ENCODE measurements around the gene TPO. TPM values are rescaled to one million over a fixed set of nuclear protein-coding genes. Genes with fewer than 3 reads are reported as not detected.
A peak's percentile ranks its signal among the peaks of the same experiment; 100 is the strongest.
"Not testable (repeated sequence)": the region's sequence is repeated elsewhere in the genome, so short reads cannot be mapped to it uniquely, and the experiment has no call there.

TPO gene
- total RNA-seq, 1 donor from 2014 or later: 5.2 TPM

- peak; percentile 46 for DNase-seq (ENCODE audit: missing footprints)
- intact Hi-C loops (cut with DNase I): no loop called here
- no peak for ATAC-seq
Observed at GRCh38 chr2:1556776-1557466, 143.7 kb downstream of the TPO start.

GRCh38 chr2:1557467-1557820 is 144.2 kb downstream of the TPO start:
- ATAC-seq (no peak), DNase-seq (ENCODE audit: missing footprints) (peak; percentile 14)
- intact Hi-C loops (cut with DNase I): no loop called here

DNA sequence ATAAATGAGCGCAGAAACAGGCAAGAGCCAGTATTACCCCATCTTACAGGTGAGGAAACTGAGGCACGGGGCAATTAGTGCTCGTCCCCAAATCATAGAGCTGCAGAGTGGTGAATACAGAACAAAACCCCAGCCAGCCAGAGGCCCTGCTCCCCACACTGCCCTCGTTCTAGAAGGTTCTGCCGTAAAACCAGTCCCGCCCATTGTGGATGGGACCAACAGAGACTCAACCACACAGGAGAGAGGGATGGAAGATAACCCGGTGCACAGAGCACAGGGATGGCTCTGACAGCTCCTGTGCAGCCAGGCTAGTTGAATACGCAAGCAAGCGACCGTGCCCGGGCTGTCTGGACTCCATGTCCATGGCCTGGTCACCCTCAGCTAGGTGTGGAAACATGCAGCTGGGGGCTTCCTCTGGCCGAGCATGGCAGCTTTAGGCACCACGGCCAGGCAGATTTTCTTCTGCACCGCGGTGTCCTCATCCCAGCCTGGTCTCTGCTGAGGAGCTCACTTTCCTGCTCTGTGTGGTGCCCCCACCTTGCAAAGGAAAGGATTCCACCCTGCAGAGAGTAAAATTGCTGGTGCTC is 146.4 kb downstream of the TPO start:
- intact Hi-C loops (cut with DNase I): no loop called here
- DNase-seq (ENCODE audit: missing footprints): peak; percentile 21
- no peak for ATAC-seq

GRCh38 chr2:1561259-1561658 is 148.0 kb downstream of the TPO start:
- ATAC-seq (no peak), DNase-seq (ENCODE audit: missing footprints) (peak; percentile 40)
- intact Hi-C loops (cut with DNase I): no loop called here

DNA sequence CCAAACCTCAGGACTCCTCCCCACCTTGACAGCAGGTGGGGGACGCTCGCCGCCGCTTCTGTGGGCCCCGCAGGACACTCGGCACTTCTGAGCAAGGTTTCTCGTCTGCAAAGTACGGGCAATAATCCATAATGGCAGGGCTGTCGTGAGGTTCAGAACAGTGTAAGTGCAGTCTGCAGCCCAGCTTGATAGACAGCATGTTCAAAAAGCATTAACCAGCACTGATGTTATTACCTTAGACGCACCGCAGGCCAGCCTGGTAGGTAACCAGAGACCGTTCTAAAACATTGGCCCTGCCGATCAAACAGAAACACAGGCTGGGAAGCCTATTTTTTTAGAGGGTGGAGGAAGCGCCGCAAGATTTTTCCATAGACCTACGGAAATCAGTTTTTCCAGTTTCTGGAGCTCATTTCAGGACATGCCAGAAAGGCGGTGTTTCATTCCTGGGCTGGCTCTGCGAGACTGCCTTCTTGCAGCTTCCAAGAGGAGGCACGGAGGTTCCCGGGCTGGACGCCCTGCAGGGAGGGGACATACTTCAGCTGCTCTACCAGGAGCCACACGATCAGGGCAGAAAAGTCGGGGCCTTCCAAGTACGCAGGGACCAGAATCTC is 148.7 kb downstream of the TPO start:
- intact Hi-C loops (cut with DNase I): no loop called here
- DNase-seq (ENCODE audit: missing footprints) (peak; percentile 43), ATAC-seq (no peak)

DNA sequence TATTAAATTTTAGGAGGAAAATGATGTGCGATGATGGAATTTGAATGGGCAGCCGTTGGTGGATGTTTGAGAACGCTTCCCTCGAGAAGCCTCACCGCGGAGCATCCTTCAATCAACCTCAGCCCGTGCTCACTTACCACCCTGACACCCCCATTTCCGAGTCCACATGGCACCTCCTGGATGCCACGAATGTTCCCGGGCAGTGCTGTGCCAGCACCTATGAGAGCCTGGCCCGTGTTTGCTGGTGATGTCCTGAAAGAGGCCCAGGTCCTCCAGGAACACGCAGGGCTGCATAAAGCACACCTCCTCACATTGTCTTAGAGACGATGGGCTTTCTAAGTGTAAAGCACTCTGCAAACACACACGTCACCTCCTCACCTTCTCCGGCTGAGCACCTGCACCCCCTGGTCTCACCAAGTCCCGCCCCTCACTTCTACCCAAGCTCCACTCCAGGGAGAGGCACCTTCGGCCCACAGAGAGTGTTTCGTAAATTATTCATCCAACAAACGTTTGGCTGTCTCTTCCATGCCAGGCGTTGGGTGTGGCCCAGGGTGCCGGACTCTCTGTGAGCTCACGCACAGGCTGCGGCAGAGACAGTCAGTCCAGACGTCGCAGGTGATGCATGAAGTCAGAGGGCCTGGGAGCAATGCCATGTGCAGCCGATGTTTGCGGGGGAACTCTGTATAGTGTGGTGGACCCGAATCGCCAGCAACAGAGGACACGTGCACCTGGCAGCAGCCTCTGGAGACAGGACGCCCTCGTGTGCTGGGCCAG is 150.0 kb downstream of the TPO start:
- intact Hi-C loops (cut with DNase I): no loop called here

GRCh38 chr2:1563943-1564891 is 151.0 kb downstream of the TPO start:
- DNase-seq (ENCODE audit: missing footprints): peak; percentile 53
- peak; percentile 20 for ATAC-seq
- intact Hi-C loops (cut with DNase I): no loop called here

More for the DNA sequence above, 150.0 kb downstream of the TPO start:
- DNase-seq (ENCODE audit: missing footprints) (peak; percentile 33), ATAC-seq (no peak)

DNA sequence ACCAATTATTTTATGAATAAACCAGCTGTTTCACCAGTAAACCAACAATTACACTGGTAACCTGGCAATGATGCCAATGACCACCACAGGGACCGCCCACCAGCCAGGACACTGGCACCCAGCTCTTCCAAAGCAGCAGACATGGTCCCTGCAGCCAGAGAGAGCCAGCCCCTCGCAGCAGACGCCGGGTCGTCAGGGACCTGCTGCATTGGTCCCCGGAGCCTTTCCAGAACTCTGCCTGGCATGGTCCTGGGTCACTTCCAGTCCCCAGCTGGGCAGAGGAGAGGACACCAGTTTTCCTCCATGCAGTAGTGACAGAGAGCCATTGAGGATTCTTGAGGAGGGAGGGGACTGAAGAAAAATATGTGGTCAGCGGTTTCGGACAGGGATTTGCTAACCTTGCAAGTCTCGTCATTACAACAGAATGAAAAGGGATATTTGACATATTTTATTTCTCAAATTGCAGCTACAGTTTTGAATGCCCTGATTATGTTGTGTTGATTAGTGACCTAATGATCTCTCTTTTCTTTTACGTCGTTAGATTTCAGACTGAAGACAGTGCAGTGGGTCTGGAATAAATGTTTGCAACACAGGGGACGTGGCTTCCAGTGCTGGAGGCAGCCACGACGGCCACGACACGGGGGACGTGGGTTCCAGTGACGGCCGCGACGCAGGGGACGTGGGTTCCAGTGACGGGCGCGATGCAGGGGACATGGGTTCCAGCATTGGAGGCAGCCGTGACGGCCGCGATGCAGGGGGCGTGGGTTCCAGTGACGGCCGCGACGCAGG is 154.5 kb downstream of the TPO start:
- ATAC-seq (no peak), DNase-seq (ENCODE audit: missing footprints) (peak; percentile 15)
- intact Hi-C loops (cut with DNase I): no loop called here

DNA sequence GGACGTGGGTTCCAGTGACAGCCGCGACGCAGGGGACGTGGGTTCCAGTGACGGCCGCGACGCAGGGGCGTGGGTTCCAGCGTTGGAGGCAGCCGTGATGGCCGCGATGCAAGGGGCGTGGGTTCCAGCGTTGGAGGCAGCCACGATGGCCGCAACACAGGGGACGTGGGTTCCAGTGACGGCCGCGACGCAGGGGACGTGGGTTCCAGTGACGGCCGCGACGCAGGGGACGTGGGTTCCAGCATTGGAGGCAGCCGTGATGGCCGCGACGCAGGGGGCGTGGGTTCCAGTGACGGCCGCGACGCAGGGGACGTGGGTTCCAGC is 155.0 kb downstream of the TPO start:
- ATAC-seq; intact Hi-C loops (cut with DNase I): not testable (repeated sequence)
- DNase-seq (ENCODE audit: missing footprints): peak; percentile 31

GRCh38 chr2:1569879-1570450 is 156.7 kb downstream of the TPO start:
- DNase-seq (ENCODE audit: missing footprints) (no peak), ATAC-seq (no peak)
- intact Hi-C loops (cut with DNase I): no loop called here

- ATAC-seq (no peak), DNase-seq (ENCODE audit: missing footprints) (peak; percentile 14)
- intact Hi-C loops (cut with DNase I): no loop called here
Observed at GRCh38 chr2:1571477-1572417, 158.5 kb downstream of the TPO start.

DNA sequence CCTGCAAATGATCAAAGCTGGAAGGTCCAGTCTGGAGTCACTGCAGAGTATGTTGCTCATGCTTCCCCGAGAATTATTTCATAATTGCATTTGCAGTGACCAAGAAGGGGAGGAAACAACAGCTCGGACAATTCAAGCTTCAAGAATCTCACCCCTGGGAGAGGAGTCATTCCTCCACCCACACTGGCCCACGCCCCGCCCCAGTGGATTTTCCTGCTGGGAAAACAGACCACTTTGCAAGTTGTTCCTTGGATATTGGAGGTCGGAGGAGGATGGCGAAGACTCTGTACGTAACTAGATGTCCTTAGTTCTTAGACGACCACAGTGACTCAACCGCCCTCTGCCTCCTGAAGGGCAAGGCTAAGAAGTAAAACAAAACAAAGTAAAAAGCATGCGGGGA is 159.4 kb downstream of the TPO start:
- peak; percentile 91 for ATAC-seq
- intact Hi-C loops (cut with DNase I): no loop called here
- peak; percentile 81 for DNase-seq (ENCODE audit: missing footprints)

GRCh38 chr2:1577846-1578245 is 164.6 kb downstream of the TPO start:
- DNase-seq (ENCODE audit: missing footprints) (peak; percentile 4), ATAC-seq (no peak)
- intact Hi-C loops (cut with DNase I): no loop called here

DNA sequence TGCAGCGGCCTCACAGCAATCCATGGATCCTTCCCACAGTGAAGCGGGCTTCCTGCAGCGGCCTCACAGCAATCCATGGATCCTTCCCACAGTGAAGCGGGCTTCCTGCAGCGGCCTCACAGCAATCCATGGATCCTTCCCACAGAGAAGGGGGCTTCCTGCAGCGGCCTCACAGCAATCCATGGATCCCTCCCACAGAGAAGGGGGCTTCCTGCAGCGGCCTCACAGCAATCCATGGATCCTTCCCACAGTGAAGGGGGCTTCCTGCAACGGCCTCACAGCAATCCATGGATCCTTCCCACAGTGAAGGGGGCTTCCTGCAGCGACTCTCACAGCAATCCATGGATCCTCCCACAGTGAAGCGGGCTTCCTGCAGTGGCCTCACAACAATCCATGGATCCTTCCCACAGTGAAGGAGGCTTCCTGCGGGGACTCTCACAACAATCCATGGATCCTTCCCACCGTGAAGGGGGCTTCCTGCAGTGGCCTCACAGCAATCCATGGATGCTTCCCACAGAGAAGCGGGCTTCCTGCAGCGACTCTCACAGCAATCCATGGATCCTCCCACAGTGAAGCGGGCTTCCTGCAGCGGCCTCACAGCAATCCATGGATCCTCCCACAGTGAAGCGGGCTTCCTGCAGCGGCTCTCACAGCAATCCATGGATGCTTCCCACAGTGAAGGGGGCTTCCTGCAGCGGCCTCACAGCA is 168.1 kb downstream of the TPO start:
- intact Hi-C loops (cut with DNase I); ATAC-seq: not testable (repeated sequence)
- DNase-seq (ENCODE audit: missing footprints): peak; percentile 27

- peak; percentile 4 for DNase-seq (ENCODE audit: missing footprints)
- ATAC-seq: no peak
- intact Hi-C loops (cut with DNase I): no loop called here
Observed at GRCh38 chr2:1581965-1582625, 168.8 kb downstream of the TPO start.

Measured in Right ventricle myocardium inferior (tissue), 1 donor.